ENCODE results near the gene CYP2C8.
"Not testable (repeated sequence)": the region's sequence is repeated elsewhere in the genome, so short reads cannot be mapped to it uniquely, and the experiment has no call there.

CYP2C8 gene

DNA sequence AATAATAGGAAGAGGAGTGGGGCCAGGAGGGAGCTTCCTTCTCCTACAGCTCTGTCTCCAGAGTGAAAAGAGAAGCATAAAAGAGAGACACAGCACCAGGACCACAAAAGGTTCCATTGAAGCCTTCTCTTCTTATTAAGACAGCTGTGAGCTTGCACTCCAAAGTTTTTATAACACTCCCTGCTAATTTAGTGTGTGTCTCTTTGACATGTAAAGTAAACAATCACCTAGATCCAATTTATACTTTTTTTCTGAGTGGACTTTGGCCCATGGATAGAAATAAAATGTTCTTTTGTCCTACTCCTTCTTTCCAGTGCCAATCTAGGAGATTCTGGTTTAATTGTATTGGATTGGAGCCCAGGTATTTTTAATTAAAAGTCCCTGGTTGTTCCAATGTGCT is at the start of gene CYP2C8:
TSS of gene CYP2C8 (minus strand) at position 212 of the 400 bp plus-strand sequence. CDS start at position 117, 95 bp downstream.
- no peak for DNase-seq (ENCODE audit: low read depth)

DNA sequence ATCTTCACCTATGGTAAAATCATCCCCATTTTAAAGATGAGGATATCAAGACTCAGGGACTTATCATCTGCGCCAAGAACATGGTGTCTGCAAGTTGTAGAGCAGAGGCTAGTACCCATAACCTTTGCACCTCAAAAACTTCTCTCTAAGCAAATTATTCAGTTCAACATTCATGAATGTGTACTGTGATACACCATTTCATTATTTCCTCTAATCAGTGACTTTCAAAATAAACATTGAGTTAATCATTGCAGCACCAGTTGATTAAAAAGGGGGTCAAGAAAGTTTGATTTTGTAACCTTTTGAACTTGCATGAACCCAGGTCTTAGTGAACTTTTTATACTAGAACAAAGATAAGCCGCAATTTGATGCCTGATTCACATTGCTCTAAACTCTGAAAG is 47.6 kb upstream of the CYP2C8 start:
- DNase-seq (ENCODE audit: low read depth), result no peak

DNA sequence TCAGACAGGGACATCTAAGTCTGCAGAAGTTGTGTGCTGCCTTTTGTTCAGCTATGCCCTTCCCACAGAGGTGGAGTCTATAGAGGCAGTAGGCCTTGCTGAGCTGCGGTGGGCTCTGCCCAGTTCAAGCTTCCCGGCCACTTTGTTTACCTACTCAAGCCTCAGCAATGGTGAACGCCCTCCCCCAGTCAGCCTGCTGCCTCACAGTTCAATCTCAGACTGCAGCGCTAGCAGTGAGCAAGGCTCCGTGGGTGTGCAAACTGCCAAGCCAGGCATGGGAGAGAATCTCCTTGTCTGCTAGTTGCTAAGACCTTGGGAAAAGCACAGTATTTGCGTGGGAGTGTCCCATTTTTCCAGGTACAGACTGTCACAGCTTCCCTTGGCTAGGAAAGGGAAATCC is 41.5 kb upstream of the CYP2C8 start:
- DNase-seq (ENCODE audit: low read depth), result not testable (repeated sequence)

DNA sequence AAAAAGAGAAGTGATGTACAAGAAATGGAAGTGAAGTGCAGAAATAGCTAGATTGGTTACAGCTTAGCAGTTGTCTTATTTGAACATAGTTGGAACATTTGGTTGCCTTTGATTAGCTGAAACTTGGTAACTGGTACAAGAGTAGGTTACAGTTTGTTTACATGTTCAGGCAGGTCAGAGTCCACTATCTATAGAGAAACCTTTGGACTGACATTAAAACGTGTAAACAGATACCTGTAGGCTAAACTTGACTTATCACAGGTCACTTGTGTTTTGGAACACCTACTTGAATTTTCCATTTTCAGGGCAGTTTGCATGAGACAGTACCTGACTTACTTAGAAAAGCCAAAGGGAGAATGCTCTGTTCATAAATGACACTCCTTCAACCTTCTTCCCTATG is 28.5 kb upstream of the CYP2C8 start:
- DNase-seq (ENCODE audit: low read depth), result no peak

DNA sequence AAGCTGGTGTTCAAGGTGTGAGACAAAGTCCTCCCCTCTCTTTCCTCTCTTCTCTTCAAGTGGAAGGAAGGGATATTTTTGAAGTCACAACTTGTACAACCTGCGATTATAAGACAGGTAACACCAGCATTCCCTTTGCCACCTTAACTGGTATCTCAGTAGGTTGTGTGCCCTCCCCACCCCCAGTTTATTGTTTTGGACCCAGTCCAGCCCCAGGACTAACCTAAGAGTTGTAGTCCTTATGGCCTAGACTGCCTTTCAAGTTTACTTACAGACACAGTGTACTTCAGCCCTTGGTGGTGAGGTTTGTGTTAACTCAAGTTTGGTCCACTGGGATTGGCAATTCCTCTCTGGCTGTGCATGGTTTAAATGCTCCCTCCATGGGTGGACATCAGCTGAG is 26.8 kb upstream of the CYP2C8 start:
- no peak for DNase-seq (ENCODE audit: low read depth)

DNA sequence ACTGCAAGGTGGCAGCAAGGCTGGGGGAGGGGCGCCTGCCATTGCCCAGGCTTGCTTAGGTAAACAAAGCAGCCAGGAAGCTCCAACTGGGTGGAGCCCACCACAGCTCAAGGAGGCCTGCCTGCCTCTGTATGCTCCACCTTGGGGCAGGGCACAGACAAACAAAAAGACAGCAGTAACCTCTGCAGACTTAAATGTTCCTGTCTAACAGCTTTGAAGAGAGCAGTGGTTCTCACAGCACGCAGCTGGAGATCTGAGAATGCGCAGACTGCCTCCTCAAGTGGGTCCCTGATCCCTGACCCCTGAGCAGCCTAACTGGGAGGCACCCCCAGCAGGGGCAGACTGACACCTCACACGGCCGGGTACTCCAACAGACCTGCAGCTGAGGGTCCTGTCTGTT is 10.3 kb upstream of the CYP2C8 start:
- not testable (repeated sequence) for DNase-seq (ENCODE audit: low read depth)

DNA sequence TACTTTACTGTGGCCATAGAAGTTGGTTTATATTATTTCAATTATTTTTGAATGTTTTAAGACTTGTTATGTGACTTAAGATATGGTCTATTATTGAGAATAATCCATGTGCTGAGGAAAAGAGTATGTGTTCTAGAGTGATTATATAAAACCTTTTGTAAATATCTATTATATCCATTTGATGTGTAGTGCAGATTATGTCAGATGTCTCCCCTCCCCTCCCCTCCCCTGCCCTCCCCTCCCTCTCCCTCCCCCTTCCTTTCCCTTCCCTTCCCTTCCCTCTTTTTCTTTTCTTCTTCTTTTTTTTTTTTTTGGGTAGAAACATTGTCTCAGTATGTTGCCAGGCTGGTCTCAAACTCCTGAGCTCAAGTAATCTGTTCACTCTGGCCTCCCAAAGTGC is 8.3 kb upstream of the CYP2C8 start:
- DNase-seq (ENCODE audit: low read depth), result no peak

DNA sequence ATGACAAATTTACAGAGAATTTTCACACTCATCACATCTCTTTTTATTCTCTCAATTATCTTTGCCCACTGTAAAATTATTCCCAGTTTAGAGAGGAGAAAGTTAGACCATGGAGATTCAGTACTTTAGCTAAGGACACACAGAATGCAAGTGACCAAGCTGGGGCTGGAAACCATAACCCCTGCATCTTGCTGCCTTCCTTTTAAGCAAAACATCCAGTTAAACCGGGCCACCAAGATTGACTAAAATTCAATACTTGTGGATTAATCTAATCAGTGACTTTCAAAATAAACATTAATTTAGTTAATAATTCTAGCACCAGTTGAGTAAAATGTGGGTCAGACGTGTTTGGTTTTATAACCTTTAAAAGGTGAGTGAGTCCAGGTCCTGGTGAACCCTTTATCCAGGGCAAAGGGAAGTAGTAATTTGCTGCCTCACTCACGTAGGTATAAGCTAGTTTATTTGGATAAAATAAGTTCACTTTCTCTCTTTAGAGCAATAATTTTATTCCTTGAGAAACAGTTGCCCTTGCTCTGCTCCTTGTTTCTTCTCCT is 1.9 kb upstream of the CYP2C8 start:
- no peak for DNase-seq (ENCODE audit: low read depth)

DNA sequence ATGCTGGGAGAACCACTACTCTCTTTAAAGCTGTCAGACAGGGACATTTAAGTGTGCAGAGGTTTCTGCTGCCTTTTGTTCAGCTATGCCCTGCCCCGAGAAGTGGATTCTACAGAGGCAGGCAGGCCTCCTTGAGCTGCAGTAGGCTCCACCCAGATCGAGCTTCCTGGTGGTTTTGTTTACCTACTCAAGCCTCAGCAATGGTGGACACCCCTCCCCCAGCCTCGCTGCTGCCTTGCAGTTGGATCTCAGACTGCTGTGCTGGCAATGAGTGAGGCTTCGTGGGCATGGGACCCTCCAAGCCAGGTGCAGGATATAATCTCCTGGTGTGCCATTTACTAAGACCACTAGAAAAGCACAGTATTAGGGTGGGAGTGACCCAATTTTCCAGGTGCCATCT is 5.2 kb downstream of the CYP2C8 start:
- not testable (repeated sequence) for DNase-seq (ENCODE audit: low read depth)

DNA sequence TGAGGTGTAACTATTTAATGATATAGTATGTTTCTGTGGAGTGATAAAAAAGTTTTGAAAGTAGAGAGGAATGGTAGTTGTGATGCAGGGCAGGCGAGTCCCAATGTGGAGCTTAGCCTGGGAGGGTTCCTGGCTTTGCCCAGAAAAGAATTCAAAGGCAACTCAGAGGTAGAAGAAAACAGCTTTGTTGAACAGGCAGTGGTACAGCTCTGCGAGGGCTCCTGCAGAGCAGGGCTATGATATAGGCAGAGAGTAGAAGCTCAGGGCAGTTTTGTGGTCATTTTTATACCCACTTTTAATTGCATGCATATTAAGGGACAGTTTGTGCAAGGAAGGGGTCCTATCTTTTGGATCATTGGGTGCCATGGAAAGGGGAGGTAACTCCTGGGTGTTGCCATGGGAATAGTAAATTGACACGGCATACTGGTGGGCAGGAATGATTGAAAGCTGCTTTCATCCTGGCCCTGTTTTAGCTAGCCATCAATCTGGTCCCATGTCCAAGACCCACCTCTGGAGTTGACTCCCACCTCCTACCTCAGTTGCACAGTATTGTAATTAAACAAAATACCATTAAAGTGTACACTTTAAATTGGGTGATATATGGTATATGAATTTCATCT is 12.4 kb downstream of the CYP2C8 start:
- no peak for DNase-seq (ENCODE audit: low read depth)

DNA sequence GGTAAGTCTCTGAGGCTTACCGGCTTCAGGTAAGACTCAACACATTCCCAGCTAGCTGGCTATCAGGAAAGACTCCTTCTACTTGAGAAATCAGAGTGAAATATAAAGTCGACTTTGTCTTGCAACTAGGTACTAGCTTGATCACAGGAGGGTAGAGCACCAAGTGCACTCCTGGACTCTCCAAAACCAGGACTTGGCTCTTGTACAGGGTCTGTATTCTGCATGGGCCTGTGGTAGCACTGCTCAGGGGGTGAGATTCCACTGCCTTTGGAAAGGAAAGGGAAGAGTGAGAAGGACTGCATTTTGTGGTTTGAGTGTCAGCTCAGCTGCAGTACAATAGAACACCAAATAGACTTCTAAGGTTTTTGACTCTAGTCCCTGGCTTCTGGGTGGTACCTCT is 19.4 kb downstream of the CYP2C8 start:
- DNase-seq (ENCODE audit: low read depth), result no peak

DNA sequence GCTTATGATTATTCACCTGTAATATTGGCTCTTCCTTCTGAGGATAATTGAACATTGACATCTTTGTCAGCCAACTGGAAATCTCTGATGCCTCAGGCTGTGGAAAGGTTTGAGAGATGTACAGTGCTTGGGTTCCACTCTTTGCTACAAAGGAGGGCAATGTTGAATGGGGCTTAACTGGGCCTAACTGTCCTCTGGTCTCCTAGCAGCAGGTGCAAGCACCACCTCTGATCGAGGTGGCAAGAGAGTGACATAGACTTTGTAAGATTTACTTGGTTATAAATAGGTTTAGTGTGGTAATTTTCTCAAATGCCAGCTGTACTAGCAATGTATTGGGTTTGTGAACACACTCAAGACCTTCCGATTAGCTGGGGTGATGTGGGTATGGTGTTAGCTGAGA is 21.1 kb downstream of the CYP2C8 start:
- DNase-seq (ENCODE audit: low read depth), result no peak

DNA sequence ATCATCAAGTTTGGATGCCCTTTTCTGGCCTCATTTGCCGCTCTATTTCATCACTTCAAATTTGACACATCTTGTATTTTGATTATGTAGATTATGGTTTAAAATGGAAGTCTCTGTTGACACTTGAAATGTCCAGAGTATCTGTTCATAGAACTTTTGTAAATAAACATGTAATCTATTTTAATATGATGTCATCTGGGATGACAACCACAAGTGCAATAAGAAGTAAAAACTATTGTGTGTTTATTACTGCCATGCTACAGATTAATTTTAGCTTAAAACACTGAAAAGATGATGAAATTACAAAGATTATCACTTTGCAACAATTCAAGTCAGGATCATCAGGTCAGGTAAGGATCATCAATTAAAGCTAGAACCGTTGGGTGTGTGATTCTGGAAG is 30.0 kb downstream of the CYP2C8 start:
- no peak for DNase-seq (ENCODE audit: low read depth)

DNA sequence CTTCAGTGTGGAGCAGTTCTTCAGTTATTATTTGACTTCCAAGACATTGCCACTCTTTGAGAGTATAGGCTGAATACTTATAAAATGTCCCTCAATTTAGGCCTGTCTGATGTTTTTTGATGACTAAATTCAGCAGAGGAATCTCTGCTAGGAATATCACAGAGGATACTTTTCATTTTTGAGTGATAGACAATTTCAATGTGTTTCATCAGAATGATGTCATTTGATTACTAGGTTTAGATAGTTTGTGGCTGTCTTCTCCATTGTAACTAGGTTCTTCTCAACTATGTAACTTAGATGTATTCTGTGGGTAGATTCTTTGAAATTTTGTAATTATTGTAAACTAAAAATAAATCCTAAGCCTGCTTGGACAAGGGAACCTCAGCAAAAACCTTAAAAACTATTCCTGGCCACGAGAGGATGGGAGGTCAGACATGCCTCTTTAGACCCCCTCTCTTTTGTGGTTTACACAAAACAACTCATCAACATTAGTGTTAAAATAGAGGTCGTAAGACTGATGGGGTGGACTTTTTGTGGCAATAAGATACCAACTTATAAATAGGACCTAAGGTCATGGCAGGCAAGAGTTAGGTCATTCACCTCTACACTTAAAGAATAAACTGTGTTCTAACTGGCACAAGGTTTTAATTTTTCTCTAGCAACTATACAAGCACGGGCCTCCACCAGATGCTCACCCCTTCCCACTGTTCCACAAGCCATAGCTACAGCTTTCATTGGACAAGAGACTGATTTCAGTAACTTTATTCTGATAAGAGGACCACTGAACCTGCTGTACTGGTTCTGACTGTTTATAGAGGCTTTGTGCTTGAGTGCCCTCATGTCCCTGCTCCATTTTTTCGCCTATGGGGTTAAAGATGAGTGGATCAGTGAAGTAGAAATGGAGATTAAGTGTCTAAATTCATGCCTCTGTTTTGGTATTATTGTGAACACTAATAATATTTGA is 33.7 kb downstream of the CYP2C8 start:
- DNase-seq (ENCODE audit: low read depth), result no peak

DNA sequence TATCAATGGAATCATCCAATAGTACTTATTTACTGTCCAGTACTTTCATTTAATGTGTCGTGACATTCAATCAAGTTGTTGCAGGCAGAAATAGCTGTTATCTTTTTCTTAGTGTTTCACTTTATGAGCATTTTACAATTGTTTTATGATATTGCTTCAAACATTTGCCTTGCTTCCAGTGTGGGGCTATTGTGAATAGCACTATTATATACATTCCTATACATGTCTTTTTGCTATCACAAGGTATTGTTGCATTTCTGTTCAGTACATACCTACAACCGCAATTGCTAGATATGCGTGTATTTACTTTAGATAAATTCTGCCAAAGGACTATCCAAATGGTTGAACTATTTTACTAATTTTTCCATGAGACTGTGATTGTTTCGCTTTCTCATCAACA is 34.9 kb downstream of the CYP2C8 start:
- DNase-seq (ENCODE audit: low read depth), result no peak

DNA sequence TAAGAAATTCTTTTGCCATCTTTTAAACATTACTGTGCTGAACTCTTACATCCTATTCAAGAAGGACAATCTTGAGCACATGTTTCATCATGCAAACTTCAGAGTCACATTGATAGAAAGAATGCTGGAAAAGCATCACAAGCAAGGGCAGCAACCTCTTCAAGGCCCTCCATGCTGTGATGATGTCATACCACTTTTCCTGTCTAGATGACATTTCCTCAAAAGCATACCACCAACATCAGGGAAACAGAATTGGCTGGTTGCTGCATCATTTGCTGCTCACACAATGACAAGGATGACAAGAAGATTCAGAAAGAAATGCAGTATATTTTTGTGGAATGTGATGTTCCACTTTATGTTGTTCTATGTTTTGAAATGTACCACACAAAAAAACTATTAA is 37.6 kb downstream of the CYP2C8 start:
- no peak for DNase-seq (ENCODE audit: low read depth)

DNA sequence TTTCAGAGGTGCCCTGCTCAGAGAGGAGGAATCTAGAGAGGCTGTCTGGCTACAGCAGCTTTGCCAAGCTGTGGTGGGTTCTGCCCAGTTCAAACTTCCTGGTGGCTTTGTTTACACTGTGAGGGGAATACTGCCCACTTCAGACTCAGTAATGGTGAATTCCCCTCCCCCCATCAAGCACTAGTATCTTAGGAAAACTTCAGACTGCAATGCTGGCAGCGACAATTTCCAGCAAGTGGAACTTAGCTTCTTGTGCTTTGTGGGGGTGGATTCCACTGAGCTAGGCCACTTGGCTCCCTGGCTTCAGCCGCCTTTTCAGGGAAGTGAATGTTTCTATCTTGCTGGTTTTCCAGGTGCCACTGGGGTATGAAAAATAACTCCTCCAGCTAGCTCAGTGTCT is 42.8 kb downstream of the CYP2C8 start:
- DNase-seq (ENCODE audit: low read depth), result no peak

DNA sequence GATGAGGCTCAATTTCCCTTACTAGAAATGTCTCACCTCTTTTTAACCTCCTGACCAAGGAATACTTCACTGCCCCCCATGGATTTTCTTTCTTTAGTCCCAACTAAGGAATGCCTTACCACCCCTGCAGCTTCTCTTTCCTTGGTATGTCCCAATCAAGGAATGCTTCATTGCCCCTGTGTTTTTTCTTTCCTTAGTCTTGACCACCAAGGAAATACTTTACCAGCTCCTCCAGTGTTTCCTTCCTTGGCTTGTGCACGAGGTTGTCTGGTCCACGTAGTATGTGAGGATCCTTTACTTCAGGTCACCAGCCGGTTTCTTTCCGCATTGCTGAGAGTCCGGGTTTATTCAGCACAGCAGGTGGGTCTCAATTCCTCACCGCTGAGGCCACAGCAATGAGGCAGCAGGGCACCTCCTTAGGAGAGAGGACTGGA is 71.5 kb downstream of the CYP2C8 start:
- no peak for DNase-seq (ENCODE audit: low read depth)

DNA sequence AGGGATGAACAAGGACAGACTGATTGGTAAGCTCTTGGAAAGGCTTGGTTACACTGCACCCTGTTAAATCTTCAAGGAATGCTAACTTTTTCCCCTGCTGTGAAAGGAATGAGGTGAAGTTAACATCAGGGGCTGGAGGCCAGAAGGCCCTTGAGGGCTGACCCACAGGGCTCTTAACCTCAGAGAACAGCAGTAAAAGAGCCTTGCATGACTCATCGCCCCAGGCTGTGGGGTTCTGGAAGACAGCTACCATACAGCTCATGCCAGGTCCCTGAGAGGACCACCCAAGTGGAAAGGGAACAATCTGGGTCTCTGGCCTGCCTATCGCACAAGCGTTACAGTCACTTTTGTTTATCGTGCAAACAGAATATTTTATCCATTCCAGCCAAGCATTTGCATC is 76.5 kb downstream of the CYP2C8 start:
- DNase-seq (ENCODE audit: low read depth), result peak; percentile 14

DNA sequence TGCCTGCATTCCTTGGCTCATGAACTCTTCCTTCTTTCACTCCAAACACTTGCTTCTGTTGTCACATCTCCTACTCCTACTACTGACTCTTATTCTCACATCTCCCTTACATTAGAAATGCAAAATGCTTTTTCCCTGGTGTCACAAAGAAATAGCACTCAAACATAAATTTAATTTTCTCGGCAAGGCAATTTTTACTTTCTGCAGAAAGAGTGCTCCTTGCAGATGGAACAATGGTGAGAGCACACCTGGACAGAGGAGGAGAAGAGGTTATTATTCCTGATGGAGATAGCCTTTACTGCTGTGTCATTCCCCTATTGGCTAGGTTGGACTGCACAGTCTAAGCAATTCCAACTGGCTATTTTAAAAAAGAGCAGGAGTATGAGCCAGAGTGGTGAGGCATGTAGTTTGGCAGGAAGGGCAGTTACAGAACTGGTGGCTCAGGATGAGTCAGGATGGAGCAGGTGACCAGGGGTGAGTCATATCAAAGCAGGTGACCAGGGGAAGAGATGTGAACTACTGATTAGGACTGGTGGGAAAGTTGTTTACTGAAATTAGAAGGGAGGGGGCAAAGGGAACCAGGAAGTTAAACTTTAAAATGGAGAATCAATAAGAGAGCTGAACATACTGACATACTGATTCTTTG is 77.9 kb downstream of the CYP2C8 start:
- DNase-seq (ENCODE audit: low read depth), result peak; percentile 35

DNA sequence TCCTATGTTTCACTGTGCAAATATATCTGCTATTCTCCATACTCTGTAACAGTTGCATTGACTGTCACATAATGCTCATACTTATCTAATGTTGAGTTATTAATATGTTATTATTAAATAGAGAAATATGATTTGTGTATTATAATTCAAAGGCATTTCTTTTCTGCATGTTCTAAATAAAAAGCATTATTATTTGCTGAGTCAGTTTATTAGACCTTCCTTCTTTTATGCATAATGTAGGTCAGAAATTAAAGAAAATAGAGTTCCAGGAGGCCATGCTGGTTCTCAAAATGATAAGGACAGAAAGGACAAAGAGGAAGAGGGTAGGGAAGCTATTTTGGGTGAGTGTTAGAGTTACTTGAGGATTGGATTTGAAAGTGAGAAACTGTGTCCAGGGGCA is 80.1 kb downstream of the CYP2C8 start:
- no peak for DNase-seq (ENCODE audit: low read depth)
